ENCODE data around the gene ACTR2. TPM values are rescaled to one million over a fixed set of nuclear protein-coding genes. Genes with fewer than 3 reads are reported as not detected.

ACTR2 gene
- total and polyA plus RNA-seq, 9 of the 15 experiments (the other 6 are each of a cell fraction or from before 2014, with no cell fraction given): 47.3 to 239 (median 108) TPM

DNA sequence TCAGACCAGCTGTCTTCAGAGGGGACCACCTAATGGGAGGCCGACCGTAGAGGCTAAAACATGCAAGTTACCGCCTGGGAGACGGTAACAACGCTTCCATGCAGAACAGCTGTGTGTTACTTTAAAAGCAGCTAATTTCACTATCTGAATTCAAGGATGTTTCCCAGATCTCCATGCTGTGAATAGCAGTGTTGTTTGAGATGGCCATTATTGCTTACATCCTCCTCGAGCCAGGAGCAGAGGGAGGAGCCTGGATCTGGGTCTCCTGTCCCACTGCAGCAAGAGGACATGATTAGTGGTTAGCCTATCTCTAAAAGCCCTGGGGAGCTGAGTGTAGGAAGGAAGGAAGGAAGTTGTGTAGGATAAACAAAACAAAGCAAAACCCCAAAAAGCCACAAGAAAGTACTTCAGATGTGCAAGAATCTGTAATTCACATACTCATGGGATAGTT, 50.9 kb downstream of the ACTR2 start (continued):
- TF ChIP-seq, protein P1, sequence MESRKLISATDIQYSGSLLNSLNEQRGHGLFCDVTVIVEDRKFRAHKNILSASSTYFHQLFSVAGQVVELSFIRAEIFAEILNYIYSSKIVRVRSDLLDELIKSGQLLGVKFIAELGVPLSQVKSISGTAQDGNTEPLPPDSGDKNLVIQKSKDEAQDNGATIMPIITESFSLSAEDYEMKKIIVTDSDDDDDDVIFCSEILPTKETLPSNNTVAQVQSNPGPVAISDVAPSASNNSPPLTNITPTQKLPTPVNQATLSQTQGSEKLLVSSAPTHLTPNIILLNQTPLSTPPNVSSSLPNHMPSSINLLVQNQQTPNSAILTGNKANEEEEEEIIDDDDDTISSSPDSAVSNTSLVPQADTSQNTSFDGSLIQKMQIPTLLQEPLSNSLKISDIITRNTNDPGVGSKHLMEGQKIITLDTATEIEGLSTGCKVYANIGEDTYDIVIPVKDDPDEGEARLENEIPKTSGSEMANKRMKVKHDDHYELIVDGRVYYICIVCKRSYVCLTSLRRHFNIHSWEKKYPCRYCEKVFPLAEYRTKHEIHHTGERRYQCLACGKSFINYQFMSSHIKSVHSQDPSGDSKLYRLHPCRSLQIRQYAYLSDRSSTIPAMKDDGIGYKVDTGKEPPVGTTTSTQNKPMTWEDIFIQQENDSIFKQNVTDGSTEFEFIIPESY (CRISPR knock-in tag; IDR thresholded peaks at IDR 0.05): peak; percentile 77; the same call in 1 of the 2 replicates
- no peak for TF ChIP-seq ZNF586 (CRISPR knock-in tag; conservative IDR thresholded peaks at IDR 0.05)
- no peak for TF ChIP-seq SMC3 (conservative IDR thresholded peaks at IDR 0.05; ENCODE audit: insufficient read depth, low read depth, low read length)
- TF ChIP-seq JUND (IDR thresholded peaks at IDR 0.05; ENCODE audit: borderline replicate concordance, low read depth, low read length): no peak
- peak; percentile 29; the same call in 1 of the 3 replicates for TF ChIP-seq JUND (tag; IDR thresholded peaks at IDR 0.05; ENCODE audit: borderline replicate concordance, low read depth, low read length)
- TF ChIP-seq KLF16 (IDR thresholded peaks at IDR 0.05): no peak
- no peak for TF ChIP-seq JUN (IDR thresholded peaks at IDR 0.05; ENCODE audit: borderline replicate concordance, low read depth, low read length)
- TF ChIP-seq JUN (CRISPR knock-in tag; IDR thresholded peaks at IDR 0.05; ENCODE audit: borderline replicate concordance): 0 out of 2 replicates have a peak, but pooled peaks have one; percentile 20
- no peak for TF ChIP-seq HMG20A (CRISPR knock-in tag; conservative IDR thresholded peaks at IDR 0.05)
- TF ChIP-seq ZNF445 (CRISPR knock-in tag; IDR thresholded peaks at IDR 0.05; ENCODE audit: low read depth): no peak
- no peak for TF ChIP-seq OTX1 (CRISPR knock-in tag; IDR thresholded peaks at IDR 0.05)
- TF ChIP-seq PRMT5 (CRISPR knock-in tag; IDR thresholded peaks at IDR 0.05): no peak
- no peak for TF ChIP-seq SETDB1 (IDR thresholded peaks at IDR 0.05; ENCODE audit: low read length)
- TF ChIP-seq RCOR1 (IDR thresholded peaks at IDR 0.05; ENCODE audit: borderline replicate concordance in 1 of 2, low read depth in 2 of 2, low read length in 2 of 2): peak in 1 of 2 experiments; percentile 59; a peak in 2 of 4 replicates
- TF ChIP-seq, protein P2, sequence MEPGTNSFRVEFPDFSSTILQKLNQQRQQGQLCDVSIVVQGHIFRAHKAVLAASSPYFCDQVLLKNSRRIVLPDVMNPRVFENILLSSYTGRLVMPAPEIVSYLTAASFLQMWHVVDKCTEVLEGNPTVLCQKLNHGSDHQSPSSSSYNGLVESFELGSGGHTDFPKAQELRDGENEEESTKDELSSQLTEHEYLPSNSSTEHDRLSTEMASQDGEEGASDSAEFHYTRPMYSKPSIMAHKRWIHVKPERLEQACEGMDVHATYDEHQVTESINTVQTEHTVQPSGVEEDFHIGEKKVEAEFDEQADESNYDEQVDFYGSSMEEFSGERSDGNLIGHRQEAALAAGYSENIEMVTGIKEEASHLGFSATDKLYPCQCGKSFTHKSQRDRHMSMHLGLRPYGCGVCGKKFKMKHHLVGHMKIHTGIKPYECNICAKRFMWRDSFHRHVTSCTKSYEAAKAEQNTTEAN (CRISPR knock-in tag; IDR thresholded peaks at IDR 0.05): no peak
- TF ChIP-seq, protein P3, sequence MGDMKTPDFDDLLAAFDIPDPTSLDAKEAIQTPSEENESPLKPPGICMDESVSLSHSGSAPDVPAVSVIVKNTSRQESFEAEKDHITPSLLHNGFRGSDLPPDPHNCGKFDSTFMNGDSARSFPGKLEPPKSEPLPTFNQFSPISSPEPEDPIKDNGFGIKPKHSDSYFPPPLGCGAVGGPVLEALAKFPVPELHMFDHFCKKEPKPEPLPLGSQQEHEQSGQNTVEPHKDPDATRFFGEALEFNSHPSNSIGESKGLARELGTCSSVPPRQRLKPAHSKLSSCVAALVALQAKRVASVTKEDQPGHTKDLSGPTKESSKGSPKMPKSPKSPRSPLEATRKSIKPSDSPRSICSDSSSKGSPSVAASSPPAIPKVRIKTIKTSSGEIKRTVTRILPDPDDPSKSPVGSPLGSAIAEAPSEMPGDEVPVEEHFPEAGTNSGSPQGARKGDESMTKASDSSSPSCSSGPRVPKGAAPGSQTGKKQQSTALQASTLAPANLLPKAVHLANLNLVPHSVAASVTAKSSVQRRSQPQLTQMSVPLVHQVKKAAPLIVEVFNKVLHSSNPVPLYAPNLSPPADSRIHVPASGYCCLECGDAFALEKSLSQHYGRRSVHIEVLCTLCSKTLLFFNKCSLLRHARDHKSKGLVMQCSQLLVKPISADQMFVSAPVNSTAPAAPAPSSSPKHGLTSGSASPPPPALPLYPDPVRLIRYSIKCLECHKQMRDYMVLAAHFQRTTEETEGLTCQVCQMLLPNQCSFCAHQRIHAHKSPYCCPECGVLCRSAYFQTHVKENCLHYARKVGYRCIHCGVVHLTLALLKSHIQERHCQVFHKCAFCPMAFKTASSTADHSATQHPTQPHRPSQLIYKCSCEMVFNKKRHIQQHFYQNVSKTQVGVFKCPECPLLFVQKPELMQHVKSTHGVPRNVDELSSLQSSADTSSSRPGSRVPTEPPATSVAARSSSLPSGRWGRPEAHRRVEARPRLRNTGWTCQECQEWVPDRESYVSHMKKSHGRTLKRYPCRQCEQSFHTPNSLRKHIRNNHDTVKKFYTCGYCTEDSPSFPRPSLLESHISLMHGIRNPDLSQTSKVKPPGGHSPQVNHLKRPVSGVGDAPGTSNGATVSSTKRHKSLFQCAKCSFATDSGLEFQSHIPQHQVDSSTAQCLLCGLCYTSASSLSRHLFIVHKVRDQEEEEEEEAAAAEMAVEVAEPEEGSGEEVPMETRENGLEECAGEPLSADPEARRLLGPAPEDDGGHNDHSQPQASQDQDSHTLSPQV (IDR thresholded peaks at IDR 0.05): no peak
- TF ChIP-seq, protein P4, sequence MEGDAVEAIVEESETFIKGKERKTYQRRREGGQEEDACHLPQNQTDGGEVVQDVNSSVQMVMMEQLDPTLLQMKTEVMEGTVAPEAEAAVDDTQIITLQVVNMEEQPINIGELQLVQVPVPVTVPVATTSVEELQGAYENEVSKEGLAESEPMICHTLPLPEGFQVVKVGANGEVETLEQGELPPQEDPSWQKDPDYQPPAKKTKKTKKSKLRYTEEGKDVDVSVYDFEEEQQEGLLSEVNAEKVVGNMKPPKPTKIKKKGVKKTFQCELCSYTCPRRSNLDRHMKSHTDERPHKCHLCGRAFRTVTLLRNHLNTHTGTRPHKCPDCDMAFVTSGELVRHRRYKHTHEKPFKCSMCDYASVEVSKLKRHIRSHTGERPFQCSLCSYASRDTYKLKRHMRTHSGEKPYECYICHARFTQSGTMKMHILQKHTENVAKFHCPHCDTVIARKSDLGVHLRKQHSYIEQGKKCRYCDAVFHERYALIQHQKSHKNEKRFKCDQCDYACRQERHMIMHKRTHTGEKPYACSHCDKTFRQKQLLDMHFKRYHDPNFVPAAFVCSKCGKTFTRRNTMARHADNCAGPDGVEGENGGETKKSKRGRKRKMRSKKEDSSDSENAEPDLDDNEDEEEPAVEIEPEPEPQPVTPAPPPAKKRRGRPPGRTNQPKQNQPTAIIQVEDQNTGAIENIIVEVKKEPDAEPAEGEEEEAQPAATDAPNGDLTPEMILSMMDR (IDR thresholded peaks at IDR 0.05 in 2 of 3, conservative IDR thresholded peaks at IDR 0.05 in 1 of 3; ENCODE audit: insufficient read depth in 2 of 3, low read depth in 1 of 3, low read length in 3 of 3): no peak
- TF ChIP-seq NFXL1 (CRISPR knock-in tag; IDR thresholded peaks at IDR 0.05): no peak
- TF ChIP-seq CXXC5 (CRISPR knock-in tag; IDR thresholded peaks at IDR 0.05): no peak
- TF ChIP-seq, protein P5, sequence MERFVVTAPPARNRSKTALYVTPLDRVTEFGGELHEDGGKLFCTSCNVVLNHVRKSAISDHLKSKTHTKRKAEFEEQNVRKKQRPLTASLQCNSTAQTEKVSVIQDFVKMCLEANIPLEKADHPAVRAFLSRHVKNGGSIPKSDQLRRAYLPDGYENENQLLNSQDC (CRISPR knock-in tag; IDR thresholded peaks at IDR 0.05): no peak

All from K562 (cell line).